Fibroblast of the aortic adventitia (primary cell): ENCODE measurements around the gene PHLDB2. TPM values are rescaled to one million over a fixed set of nuclear protein-coding genes. Genes with fewer than 3 reads are reported as not detected.

Source experiments
- DNase-seq: peaks from one replicate; pipeline ENCODE4 v3.0.0-alpha.2; 2010; ENCODE audit warnings: low read depth
- H3K4me3 ChIP-seq: 2 replicates; pipeline ENCODE4 v1.5.1; 2011; ENCODE audit warnings: low read depth, mild to moderate bottlenecking, control low read depth, low read length, moderate library complexity
- total RNA-seq: library from RNA; depleted of rRNA; stranded (reverse); fragments of >200 nt; gene quantifications from 2 replicates; pipeline ENCODE4 v1.2.3, GENCODE V29; 2012; ENCODE audit warnings: low replicate concordance
- TF ChIP-seq, protein P1 (sequence below): IDR thresholded peaks from 2 replicates; pipeline ENCODE4 v1.5.1; 2011; ENCODE audit warnings: mild to moderate bottlenecking, low read length, control low read depth, inconsistent platforms; ENCODE audit not compliant: insufficient read depth

Gene PHLDB2
- total RNA-seq, 1 donor, result 79.2 TPM

DNA sequence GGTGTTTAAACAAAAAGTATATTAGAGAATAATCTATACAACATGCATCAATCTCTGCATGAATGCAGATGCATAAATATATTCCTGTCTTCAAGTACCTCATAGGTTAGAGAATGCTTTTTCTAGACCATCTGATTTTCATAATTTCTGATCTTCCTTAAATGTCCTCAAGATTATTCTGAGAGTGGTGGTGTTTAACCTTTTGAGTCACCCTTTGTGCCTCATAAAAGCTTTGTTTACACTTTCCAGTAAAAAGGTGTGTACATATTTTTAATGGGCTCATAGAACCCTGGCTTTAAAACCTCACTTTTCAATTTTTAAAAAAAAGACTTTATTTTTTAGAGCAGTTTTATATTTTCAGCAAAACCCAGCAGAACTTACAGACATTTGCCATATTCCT is 78.8 kb downstream of the PHLDB2 start:
- no peak overlapping the region for H3K4me3 ChIP-seq
- TF ChIP-seq, protein P1, sequence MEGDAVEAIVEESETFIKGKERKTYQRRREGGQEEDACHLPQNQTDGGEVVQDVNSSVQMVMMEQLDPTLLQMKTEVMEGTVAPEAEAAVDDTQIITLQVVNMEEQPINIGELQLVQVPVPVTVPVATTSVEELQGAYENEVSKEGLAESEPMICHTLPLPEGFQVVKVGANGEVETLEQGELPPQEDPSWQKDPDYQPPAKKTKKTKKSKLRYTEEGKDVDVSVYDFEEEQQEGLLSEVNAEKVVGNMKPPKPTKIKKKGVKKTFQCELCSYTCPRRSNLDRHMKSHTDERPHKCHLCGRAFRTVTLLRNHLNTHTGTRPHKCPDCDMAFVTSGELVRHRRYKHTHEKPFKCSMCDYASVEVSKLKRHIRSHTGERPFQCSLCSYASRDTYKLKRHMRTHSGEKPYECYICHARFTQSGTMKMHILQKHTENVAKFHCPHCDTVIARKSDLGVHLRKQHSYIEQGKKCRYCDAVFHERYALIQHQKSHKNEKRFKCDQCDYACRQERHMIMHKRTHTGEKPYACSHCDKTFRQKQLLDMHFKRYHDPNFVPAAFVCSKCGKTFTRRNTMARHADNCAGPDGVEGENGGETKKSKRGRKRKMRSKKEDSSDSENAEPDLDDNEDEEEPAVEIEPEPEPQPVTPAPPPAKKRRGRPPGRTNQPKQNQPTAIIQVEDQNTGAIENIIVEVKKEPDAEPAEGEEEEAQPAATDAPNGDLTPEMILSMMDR, result no peak
- no peak for DNase-seq

DNA sequence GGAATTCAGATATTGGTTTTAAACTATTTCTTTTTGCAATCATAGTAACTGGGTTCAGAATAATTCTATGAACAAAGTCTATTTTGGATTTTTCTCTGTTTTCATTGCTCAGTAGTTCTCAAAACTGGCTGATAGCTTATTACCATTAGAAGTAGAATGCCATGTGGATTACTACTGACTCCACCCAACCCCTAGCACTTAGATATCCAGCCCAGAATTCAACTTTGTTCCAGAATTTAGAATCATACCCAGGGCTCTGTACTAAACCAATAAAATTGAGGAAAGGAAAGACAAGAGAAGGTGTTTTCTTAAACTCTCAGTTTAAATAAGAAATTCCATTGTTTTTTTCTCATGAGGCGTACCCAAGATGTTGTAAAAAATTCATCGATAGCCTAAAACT is 80.8 kb downstream of the PHLDB2 start:
- TF ChIP-seq, protein P1, result no peak
- DNase-seq, result no peak
- no peak overlapping the region for H3K4me3 ChIP-seq

DNA sequence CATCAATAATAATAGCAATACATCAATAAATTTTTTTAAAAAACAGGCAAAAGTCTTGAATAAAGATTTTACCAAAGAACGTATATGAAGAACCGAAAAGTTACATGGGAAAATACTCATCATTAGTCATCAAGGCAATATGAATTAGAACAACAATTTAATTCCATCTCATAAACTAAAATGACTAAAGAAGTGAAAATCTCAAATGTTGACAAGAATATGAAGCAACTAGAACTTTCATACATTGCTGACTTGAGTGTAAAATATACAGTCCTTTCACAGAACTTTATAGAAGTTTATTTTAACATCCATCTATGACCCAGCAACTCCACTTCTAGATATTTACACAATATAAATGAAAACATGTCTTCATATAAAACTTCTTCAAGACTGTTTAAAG is 84.5 kb downstream of the PHLDB2 start:
- no peak for DNase-seq
- TF ChIP-seq, protein P1, result no peak
- no peak overlapping the region for H3K4me3 ChIP-seq

DNA sequence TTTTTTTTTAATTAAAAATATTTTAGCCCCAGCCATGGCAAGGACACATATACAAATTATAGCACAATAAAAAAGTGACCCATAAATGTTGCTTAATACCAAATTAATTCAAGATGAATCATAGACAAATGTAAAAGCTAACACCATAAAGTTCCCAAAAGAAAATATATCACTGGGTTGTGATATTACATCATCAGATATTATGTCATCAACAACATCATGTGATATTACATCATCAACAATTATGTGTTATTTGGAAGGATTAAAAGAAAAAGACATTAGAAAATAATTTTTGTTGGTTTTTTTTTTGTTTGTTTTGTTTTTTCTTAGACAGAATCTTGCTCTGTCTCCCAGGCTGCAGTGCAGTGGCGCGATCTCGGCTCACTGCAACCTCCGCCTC is 85.3 kb downstream of the PHLDB2 start:
- no peak for DNase-seq
- no peak overlapping the region for H3K4me3 ChIP-seq
- TF ChIP-seq, protein P1, result no peak

- no peak overlapping the region for H3K4me3 ChIP-seq
- DNase-seq, result no peak
- TF ChIP-seq, protein P1, result no peak
Measured at GRCh38 chr3:111947231-111947630, 88.2 kb downstream of the PHLDB2 start.

- DNase-seq, result no peak
- TF ChIP-seq, protein P1, result no peak
Measured at GRCh38 chr3:111948786-111949185, 89.7 kb downstream of the PHLDB2 start.

DNA sequence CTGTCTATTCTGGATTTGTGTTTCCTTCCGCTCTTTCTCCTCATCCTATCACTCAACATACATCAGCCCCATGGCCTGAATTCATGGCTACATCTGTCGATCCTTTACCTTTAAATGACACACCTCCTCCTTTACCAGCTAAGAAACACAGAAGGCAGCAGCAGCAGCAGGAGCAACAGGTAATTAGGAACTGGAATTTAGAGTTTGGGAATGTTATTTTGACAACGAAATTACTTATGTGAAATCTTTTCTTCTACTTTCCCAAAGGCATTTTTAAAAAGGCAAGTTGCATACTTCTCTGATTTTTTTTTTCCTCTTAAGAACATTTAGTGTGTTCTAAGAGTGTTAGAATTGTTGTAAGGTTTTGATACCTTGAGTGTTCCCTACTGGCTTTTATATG is 90.6 kb downstream of the PHLDB2 start:
- TF ChIP-seq, protein P1, result no peak
- no peak overlapping the region for H3K4me3 ChIP-seq
- DNase-seq, result no peak

More at GRCh38 chr3:111948786-111949185, 89.7 kb downstream of the PHLDB2 start:
- H3K4me3 ChIP-seq, result no peak overlapping the region
